GM12878 (cell line): ENCODE results near the gene PARS2.

Experiments
- EZH2 ChIP-seq: IDR thresholded peaks from 2 replicates; pipeline ENCODE4 v1.6.1; 2012; ENCODE audit warnings: low read depth, mild to moderate bottlenecking, control low read depth, inconsistent platforms, low read length, borderline replicate concordance; ENCODE audit not compliant: control insufficient read depth
- MEF2A ChIP-seq: IDR thresholded peaks from 2 replicates; pipeline ENCODE4 v1.6.1; 2011; ENCODE audit warnings: low read depth, mild to moderate bottlenecking, low read length, moderate library complexity; ENCODE audit not compliant: insufficient read depth
- MYC ChIP-seq: IDR thresholded peaks from 2 replicates; pipeline ENCODE4 v1.6.1; 2011; ENCODE audit warnings: mild to moderate bottlenecking, low read length, moderate library complexity, inconsistent platforms; ENCODE audit not compliant: insufficient read depth, insufficient replicate concordance, insufficient read length, severe bottlenecking
- RAD51 ChIP-seq: fragments of 450-650 bp; IDR thresholded peaks from 2 replicates; pipeline ENCODE4 v1.6.1; 2016; ENCODE audit warnings: moderate library complexity, mild to moderate bottlenecking, inconsistent platforms
- TCF7 ChIP-seq: IDR thresholded peaks from 2 replicates; pipeline ENCODE4 v1.6.1; 2014; ENCODE audit warnings: antibody characterized with exemption, borderline replicate concordance
- TF ChIP-seq, protein P1 (sequence below), 3 experiments: IDR thresholded peaks in 2 of 3; conservative IDR thresholded peaks in 1 of 3; 2 replicates each; pipeline ENCODE4 v1.5.1; 2011; ENCODE audit warnings: low read depth in 3 of 3, low read length in 3 of 3, mild to moderate bottlenecking in 3 of 3, control low read depth in 2 of 3, moderate library complexity in 2 of 3, inconsistent platforms in 1 of 3, mixed read lengths in 1 of 3; ENCODE audit not compliant: control insufficient read depth in 2 of 3, insufficient read depth in 1 of 3; ENCODE audit errors: extremely low read depth in 1 of 3
- TF ChIP-seq, protein P2 (sequence below): fragments of 450-650 bp; formaldehyde crosslinking; IDR thresholded peaks from 2 replicates; pipeline ENCODE4 v1.4.0; 2022; ENCODE audit warnings: mild to moderate bottlenecking, moderate library complexity
- TF ChIP-seq, protein P3 (sequence below): IDR thresholded peaks from 2 replicates; pipeline ENCODE4 v1.6.1; 2011; ENCODE audit warnings: borderline replicate concordance, low read depth, mild to moderate bottlenecking, moderate library complexity, mixed read lengths, low read length; ENCODE audit not compliant: insufficient read depth; ENCODE audit errors: extremely low read length
- TF ChIP-seq, protein P4 (sequence below): fragments of 450-650 bp; IDR thresholded peaks from 2 replicates; pipeline ENCODE4 v1.6.1; 2014; ENCODE audit warnings: mild to moderate bottlenecking

DNA sequence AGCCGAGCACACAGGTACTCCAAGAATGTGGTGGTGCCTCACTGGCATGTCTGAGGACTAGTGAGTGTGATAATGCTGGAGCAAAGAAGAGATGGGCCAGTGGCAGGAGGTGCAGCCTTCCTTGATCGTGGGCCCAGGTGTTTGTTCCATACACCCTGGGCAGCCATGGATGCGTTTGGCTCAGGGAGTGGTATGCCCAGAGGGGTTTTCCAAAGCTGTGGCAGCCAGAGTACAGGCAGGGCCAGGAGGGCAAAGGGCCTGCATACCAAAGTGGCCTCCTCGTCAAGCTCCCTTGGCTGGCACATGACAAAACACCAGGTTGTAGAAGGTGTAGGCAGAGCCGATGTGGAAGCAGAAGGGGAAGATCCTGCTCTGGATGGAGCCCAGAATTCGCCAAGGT is 19.0 kb downstream of the PARS2 start:
- TF ChIP-seq, protein P1, sequence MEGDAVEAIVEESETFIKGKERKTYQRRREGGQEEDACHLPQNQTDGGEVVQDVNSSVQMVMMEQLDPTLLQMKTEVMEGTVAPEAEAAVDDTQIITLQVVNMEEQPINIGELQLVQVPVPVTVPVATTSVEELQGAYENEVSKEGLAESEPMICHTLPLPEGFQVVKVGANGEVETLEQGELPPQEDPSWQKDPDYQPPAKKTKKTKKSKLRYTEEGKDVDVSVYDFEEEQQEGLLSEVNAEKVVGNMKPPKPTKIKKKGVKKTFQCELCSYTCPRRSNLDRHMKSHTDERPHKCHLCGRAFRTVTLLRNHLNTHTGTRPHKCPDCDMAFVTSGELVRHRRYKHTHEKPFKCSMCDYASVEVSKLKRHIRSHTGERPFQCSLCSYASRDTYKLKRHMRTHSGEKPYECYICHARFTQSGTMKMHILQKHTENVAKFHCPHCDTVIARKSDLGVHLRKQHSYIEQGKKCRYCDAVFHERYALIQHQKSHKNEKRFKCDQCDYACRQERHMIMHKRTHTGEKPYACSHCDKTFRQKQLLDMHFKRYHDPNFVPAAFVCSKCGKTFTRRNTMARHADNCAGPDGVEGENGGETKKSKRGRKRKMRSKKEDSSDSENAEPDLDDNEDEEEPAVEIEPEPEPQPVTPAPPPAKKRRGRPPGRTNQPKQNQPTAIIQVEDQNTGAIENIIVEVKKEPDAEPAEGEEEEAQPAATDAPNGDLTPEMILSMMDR (IDR thresholded peaks at IDR 0.05 in 2 of 3, conservative IDR thresholded peaks at IDR 0.05 in 1 of 3; ENCODE audit: control insufficient read depth in 2 of 3, extremely low read depth in 1 of 3, insufficient read depth in 1 of 3, low read depth in 3 of 3, low read length in 3 of 3) = no peak
- TF ChIP-seq TCF7 (no peak), MEF2A (no peak), EZH2 (no peak), RAD51 (no peak), MYC (no peak)
- TF ChIP-seq, protein P2, sequence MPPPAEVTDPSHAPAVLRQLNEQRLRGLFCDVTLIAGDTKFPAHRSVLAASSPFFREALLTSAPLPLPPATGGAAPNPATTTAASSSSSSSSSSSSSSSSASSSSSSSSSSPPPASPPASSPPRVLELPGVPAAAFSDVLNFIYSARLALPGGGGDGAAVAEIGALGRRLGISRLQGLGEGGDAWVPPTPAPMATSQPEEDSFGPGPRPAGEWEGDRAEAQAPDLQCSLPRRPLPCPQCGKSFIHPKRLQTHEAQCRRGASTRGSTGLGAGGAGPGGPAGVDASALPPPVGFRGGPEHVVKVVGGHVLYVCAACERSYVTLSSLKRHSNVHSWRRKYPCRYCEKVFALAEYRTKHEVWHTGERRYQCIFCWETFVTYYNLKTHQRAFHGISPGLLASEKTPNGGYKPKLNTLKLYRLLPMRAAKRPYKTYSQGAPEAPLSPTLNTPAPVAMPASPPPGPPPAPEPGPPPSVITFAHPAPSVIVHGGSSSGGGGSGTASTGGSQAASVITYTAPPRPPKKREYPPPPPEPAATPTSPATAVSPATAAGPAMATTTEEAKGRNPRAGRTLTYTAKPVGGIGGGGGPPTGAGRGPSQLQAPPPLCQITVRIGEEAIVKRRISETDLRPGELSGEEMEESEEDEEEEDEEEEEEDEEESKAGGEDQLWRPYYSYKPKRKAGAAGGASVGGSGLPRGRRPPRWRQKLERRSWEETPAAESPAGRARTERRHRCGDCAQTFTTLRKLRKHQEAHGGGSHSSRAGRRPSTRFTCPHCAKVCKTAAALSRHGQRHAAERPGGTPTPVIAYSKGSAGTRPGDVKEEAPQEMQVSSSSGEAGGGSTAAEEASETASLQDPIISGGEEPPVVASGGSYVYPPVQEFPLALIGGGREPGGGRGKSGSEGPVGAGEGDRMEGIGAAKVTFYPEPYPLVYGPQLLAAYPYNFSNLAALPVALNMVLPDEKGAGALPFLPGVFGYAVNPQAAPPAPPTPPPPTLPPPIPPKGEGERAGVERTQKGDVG (CRISPR knock-in tag) = no peak
- TF ChIP-seq, protein P3, sequence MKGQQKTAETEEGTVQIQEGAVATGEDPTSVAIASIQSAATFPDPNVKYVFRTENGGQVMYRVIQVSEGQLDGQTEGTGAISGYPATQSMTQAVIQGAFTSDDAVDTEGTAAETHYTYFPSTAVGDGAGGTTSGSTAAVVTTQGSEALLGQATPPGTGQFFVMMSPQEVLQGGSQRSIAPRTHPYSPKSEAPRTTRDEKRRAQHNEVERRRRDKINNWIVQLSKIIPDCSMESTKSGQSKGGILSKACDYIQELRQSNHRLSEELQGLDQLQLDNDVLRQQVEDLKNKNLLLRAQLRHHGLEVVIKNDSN = no peak
- TF ChIP-seq, protein P4, sequence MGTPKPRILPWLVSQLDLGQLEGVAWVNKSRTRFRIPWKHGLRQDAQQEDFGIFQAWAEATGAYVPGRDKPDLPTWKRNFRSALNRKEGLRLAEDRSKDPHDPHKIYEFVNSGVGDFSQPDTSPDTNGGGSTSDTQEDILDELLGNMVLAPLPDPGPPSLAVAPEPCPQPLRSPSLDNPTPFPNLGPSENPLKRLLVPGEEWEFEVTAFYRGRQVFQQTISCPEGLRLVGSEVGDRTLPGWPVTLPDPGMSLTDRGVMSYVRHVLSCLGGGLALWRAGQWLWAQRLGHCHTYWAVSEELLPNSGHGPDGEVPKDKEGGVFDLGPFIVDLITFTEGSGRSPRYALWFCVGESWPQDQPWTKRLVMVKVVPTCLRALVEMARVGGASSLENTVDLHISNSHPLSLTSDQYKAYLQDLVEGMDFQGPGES = no peak
